ENCODE results near the gene SYNGAP1.

DNA sequence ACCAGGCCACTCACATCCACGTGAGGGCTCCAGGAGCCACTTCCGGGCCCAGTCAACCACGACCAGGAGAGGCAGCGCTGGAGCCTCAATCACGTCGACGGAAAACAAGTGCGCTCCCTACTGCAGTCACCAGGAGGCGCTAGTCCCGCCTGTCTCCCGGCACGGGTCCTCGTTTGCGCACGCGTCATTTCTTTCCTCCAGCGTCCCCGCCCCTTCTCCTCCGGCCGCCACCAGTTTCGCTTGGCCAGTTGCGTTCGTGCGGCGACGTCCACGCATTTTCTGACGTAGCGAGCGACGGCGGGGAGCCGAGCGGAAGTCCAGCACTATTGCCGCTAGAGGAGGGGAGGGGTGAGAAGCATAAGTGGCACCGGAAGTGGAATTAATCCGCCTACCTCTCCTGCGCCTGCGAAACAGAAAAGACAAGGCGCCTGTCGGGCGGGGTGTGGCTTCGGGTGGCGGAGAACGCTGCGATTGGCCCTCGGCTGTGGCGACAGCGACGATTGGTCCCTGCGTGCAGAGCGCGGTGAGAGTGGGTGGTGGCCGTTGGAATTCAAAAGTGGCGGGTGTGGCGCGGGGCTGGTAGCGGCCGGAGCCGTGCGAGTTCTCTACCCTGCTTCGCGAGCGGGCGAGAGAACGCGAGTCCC, 28.5 kb upstream of the SYNGAP1 start, which contains the start of gene KIFC1:
- TF ChIP-seq CTCF (IDR thresholded peaks at IDR 0.05) (peak; percentile 96 to 98 (median 97)), POLR2A (IDR thresholded peaks at IDR 0.05) (no peak), POLR2AphosphoS5 (IDR thresholded peaks at IDR 0.05) (peak; percentile 78 to 93 (median 79))

All from breast epithelium (tissue), 3 donors.